Measurements from ENCODE around the gene MASP1.

MASP1 gene, protein sequence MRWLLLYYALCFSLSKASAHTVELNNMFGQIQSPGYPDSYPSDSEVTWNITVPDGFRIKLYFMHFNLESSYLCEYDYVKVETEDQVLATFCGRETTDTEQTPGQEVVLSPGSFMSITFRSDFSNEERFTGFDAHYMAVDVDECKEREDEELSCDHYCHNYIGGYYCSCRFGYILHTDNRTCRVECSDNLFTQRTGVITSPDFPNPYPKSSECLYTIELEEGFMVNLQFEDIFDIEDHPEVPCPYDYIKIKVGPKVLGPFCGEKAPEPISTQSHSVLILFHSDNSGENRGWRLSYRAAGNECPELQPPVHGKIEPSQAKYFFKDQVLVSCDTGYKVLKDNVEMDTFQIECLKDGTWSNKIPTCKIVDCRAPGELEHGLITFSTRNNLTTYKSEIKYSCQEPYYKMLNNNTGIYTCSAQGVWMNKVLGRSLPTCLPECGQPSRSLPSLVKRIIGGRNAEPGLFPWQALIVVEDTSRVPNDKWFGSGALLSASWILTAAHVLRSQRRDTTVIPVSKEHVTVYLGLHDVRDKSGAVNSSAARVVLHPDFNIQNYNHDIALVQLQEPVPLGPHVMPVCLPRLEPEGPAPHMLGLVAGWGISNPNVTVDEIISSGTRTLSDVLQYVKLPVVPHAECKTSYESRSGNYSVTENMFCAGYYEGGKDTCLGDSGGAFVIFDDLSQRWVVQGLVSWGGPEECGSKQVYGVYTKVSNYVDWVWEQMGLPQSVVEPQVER

DNA sequence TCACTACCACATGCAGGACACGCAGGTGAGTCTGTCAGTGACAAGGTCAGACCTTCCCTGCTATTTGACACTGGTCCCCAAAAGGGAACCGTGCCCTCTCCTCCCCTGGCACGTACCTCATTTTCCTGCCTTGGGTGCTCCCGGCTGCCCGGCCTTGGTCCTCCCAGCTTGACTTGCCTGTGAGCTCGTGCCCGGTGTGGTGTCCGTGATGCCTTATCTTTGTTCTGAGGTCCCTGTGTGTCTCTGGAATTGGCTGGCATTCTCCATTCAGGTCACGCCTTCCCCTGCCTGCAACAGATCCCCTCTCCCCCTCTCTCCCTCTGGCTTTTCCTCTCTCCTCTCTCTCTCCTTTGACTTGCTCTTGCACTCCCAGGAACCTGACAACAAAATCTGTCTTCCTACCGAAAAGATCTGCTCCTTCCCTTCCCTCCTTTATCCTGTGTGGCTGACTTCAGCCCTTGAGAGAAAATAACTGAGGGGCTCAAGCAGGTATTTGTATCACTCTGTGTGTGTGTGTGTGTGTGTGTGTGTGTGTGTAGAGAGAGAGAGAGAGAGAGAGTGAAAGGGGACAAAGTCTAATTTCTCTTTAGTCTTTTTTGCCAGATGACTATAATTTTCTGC is at the start of gene MASP1:
Gene MASP1, minus strand, starts transcription at position 226 of the 621 bp plus-strand sequence. Its CDS starts 105 bp downstream, at position 121.
- DNase-seq (ENCODE audit: low read depth) = peak; percentile 54

DNA sequence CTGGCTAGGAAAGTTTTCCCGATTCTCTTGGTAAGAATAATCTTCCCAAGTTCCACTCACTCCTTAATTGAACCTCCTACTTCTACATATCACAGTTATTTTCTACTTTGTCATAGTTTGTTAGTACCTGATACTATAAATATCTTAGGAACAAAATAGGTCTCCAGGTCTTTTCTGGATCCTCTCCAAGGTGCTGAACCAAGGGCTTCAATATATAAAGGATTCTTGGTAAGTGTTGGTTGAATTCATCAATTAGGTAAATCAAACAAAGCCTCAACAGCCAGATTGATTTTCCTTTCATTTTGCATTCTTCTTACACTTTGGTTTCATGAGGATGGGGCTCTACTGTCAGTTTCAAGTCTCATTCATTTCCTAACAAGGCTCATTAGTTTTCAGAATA is 49.0 kb upstream of the MASP1 start:
- DNase-seq (ENCODE audit: low read depth) = no peak

DNA sequence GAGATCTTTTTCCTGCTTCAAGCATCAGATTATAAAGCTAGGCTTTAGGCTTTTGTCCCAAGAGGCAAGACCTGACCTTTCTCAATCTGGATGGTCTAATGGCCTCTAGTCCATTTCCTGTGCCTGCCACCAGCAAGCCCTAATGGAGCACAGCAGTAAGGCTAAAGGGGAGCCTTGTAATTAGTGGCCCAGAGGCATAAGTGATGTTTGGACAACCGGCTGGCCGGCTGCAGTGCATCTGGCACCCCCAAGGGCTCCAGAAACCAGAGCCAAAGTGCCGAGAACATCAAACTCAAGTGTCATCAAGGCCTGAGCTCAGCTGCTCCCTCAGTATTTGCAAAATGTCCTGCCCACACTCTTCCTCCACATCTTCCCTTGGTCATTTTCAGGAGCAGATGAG is 44.8 kb upstream of the MASP1 start:
- no peak for DNase-seq (ENCODE audit: low read depth)

DNA sequence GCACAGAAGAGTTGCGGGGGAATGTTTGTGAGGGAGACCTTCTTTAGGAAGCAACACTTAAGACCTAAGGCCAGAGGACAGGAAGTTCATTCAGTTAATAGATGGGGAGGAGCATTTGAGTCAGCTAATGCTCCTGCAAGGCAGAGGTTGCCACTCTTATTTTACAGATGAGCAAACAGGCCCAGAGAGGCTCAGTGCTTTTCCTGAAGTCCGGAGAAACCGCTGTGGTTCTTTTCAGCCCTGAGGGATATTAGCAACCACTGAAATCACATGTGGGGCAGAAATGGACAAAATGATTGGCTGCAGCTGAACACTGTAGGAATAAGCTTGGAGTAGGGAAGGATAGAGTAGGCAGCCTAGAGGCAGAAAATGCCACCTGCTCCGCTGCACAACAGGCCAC is 43.4 kb upstream of the MASP1 start:
- no peak for DNase-seq (ENCODE audit: low read depth)

DNA sequence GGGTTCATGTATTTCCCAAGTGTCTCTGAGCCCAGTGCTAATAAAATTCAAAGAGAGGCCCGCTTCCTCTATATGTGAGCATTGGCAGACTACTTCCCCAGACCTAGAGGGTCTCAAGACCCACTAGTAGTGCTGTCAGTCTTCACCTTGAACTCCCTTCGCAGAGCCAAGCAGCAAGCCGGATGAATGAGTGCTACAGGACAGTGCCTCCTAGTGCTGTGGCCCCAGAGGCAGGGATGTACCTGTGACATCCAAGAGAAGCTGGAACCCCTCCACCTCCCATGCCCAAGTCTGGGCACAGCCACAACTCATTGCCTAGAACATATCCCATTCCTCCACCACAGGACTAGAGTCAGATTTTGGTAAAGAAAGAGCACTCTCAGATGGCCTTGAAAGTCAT is 37.2 kb upstream of the MASP1 start:
- no peak for DNase-seq (ENCODE audit: low read depth)

DNA sequence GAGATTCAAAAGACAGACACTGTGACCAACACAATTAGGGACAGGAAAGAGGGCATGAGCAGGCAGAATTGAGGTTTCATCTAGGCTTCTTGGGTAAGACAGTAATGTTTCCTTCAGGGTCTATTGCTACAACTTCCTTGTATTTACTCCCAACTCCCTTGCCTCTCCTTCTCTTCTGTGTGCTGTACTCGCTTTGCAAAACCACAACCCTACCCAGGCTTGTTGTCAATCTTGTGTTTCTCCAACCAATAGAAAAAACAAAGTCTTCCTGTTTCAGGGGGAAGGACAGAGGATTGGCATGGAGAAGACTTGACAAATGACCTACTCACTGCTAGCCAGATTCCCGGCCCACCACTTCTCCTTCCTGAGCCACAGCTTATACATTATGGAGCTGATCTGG is 36.3 kb upstream of the MASP1 start:
- DNase-seq (ENCODE audit: low read depth) = no peak

DNA sequence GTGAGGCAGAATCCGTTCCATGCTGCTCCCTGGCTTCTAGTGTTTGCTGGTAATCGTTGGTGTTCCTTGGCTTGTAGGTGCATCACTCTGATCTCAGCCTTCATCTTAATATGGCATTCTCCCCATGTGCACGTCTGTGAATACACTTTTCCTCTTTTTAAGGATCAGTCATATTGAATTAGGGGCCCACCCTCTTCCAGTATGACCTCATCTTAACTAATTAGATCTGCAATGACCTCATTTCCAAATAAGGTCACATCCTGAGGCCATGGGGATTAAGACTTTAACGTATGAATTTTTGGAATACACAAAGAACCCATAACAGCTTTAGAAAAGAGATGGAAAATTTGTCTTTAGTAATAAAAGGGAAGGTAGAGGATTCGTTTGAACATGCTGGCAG is 34.1 kb upstream of the MASP1 start:
- DNase-seq (ENCODE audit: low read depth) = no peak

DNA sequence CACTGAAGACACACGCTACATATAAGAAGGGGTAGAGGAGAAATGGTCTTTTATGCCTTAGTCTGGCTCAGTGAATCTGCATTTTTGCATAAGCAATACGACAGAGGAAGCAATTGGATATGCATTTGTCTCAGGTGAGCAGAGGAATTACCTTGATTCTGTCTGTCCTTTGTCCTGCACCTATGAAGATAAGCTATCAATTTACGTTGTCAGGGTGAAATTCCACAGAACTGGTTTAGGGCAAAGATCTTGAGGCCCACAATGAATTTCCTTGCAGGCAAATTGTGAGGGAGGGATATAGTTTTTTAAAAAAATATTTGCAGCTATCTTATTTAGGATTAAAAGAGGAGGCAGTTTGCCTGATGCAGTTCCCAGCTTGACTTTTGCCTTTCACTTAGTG is 31.6 kb upstream of the MASP1 start:
- DNase-seq (ENCODE audit: low read depth) = no peak

DNA sequence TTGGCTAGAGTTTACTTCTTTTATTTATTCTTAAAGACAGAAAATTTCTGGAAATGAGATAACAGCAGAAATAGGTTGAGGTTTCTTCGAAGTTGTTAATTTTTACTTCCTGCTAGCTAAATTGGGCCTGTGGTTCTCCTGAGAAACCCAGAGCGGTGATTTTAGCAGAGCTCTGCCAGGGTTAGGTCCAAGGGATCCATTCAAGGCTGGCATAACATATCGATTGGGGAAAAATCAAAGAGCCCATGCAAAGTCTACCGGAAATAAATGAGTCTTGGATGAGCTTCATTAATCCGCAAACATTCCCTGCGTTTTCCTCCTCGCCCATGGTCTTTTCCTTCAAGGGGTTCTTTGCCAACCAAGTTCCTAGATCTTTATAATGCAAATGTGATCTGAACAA is 30.8 kb upstream of the MASP1 start:
- DNase-seq (ENCODE audit: low read depth) = no peak

DNA sequence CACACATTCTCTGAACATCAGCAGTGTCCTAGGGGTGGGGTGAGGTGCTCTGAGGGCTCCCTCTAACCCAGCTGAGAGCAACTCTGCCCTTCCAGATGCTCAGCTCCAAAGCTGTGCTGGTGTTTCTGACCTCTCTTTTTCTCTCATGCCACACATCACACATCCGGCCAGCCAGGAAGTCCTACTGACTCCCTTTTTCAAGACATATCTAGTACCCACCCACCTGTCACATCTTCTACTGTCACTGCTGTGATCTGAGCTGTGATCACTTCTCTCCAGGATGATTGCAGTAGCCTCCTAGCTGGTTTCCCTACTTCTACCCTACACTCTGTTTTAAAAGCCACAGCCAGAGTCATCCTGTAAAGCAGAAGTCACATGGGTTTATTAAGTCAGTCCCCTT is 30.2 kb upstream of the MASP1 start:
- no peak for DNase-seq (ENCODE audit: low read depth)

DNA sequence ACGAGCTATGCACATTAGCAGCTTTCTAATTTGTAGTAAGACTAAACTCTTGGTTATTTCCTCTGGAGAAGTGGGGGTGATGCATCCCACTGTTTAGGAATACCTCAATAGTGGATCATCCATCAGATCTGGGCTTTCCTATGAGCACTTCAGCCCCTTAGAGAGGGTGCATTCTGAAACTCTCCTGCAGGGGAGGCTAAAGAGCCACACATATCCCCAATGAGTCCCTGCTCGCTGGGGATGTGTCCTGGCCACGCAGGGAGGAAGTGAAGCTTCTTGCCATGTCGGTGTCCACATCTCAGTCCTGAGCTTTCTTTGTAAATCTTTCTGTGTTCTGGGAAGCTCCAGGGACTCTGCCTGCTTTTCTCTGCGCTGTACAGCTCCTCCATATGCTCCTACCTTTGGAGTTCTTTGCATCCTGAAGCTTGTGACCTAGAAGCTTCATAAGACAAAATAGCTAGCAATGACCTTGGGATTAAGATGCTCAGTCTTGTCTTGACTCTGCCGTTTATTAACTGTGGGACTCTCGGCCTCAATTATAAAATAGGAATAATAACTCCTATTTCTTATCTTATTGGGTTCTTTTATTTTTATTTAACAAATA is 28.3 kb upstream of the MASP1 start:
- peak; percentile 62 for DNase-seq (ENCODE audit: low read depth)

DNA sequence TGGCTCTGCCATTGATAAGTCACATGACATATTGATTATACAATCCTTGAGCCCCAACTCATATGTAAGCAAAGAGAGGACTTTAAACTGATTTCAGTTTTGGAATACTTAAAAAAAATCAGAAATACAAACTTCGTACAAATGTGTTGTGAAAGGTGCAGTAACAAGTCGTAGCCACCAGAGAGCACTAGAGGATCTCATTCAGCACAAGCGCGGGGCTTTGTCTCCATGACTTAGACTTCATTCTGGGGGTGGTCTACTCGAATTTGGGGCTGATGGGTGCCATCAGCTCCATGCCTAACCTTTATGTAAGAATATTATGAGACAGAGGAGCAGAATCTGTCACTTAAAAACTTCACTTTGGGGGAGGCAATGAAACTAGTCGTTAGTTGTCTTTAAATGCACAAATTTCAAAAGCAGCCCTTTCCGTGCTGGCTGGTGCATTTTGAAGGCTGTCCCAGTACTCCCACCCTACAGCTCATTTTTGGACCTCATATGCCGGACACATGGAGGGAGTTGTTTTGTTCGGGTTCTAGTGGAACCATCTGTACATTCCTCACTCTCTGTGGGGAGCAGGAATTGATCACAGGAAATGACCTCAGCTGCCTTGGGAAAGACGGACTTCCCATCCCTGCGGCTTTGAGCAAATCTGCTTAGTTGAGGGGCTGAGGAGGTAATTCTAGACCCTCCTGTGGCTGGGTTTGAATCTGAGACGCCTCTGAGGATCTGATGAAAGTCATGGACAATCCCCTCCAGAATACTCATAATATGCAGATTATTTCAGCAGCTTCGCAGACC is 27.5 kb upstream of the MASP1 start:
- DNase-seq (ENCODE audit: low read depth) = peak; percentile 60

DNA sequence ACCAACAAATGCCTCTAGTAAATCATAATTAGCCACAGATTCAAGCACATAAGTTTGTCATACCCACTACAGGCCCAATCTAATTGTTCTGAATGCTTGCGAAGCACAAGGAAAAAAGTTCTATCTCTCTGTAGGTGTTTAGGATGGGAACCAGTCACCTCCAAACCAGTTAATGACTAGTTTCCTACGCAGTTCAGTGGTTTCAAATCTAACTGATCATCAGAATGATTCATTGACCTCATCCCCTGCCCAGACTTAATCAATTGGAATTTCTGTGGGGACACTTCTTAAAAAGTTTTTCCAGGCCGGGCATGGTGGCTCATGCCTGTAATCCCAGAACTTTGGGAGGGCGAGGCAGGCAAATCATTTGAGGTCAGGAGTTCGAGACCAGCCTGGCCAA is 24.3 kb upstream of the MASP1 start:
- DNase-seq (ENCODE audit: low read depth) = no peak

DNA sequence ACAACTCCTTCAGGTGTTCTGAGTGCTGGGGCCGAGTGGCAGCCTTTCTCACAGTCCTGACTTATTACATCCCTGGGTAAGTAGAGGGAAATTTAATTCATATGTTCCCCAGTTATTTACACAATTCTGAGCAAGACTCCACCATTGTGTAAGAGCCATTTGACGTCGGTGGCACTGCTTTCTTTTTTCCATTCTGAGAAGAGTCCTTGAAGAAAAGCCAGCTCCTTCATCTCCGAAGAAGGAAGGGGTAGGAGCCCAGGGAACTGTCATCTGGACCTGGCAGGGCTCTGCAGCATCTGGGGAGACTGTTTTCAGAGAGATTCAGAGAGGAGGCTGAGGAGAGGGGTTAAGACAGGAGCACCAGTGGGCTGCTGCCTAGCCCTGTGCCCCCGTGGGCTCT is 22.6 kb upstream of the MASP1 start:
- DNase-seq (ENCODE audit: low read depth) = no peak

DNA sequence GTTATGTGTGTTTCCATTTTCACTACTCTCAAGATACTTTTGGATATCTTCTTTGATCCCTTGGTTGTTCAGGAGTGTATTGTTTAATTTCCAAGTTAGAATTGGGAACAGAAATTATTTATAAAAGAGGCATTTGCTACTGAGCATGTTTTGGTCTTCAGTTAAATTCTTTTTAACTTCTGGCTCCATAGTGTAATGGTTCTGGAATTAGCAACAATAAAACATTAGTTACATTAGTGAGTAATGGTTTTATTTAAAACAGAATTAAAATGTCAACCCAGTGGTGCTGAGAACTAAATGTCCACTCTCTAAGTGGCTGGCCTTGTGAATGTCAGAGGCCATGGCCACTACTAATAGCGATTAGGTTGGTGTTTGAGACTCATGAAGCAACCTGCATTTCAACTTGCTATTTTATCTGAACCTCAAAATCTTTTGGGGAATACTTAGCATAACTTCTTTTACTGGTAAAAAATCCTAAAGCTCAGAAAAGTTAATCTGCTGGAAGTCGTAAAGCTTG is 19.5 kb upstream of the MASP1 start:
- DNase-seq (ENCODE audit: low read depth) = no peak

DNA sequence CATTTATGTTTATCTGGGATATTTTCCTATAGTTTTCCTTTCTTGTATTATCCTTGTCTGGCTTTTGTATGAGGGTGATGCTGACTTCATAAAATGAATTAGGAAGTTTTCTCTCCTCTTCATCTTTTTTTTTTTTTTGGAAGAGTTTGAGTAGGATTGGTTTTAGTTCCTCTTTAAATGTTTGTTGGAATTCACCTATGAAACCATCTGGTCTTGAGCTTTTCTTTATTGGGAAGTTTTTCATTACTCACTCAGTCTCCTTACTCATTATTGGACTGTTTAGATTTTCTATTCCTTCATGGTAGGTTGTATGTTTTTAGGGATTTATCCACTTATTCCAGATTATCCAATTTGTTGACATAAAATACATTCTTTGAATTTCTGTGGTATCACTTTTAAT is 18.7 kb upstream of the MASP1 start:
- DNase-seq (ENCODE audit: low read depth) = no peak

DNA sequence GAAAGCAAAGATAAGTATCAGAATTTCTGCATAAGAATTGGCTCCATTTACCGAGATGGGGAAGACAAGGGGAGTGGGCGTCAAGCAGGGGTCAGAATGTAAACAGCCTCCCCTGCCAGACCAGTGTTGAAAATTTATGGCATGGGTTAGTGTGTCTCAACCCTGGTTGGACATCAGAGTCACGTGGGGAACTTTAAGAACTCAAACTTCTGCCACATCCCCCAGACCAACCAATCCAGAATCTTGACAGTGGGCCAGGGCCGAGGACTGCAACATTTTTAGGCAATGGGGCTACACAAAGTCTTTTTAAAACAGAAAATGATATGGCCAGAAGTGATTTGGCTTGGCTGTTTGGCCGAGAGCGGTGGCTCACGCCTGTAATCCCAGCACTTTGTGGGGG is 14.3 kb upstream of the MASP1 start:
- DNase-seq (ENCODE audit: low read depth) = no peak

DNA sequence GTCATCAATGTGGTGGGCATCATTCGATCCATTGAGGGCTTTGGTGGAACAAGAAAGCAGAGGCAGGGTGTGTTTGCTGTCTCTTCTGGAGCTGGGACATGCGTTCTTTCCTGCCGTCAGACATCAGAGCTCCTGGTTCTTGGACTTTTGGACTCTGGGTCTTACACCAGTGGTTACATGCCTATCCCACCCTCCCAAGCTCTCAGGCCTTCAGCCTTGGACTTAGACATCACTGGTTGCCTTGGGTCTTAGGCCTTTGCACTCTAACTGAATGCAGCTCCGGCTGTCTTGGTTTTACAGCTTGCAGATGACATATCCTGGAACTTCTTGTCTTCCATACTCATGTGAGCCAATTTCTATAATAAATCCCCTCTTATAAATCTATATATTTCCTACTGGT is 8.1 kb upstream of the MASP1 start:
- no peak for DNase-seq (ENCODE audit: low read depth)

DNA sequence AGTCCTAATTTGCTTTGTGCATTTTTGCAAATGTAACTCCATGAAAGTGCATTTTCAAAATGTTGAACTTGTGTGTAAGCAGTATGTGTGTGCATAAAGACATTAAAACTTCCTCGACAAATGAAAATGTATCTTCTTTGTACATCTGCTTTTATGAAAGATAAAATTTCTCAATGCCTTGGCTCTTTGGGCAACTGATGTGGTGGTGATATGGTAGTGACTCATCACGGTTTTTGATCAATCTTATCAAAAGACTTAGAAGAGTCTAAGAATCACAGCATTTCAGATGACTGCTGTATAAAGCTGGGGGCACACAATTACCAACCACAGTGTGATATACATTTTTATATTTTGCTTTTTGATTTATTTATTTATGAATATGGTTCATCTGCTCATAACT is 5.4 kb upstream of the MASP1 start:
- DNase-seq (ENCODE audit: low read depth) = peak; percentile 63

DNA sequence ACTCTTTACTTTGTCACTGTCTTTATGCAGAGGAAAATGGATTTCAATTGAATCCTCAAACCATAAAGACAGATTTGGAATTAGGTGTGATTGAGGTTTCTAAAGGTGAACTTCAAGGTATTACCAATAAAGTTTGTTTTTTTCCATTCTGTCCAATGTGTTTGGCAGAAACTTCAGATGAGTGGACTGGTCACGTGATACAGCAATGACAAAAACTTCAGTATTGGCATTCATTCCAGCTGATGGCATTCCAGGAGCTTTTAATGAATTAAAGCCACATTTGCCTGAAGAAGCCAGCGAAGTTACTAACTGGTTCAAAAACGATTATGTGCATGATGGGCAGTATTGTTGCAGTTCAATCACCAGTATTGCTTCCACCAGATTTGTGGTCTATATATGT is 4.5 kb upstream of the MASP1 start:
- DNase-seq (ENCODE audit: low read depth) = no peak

DNA sequence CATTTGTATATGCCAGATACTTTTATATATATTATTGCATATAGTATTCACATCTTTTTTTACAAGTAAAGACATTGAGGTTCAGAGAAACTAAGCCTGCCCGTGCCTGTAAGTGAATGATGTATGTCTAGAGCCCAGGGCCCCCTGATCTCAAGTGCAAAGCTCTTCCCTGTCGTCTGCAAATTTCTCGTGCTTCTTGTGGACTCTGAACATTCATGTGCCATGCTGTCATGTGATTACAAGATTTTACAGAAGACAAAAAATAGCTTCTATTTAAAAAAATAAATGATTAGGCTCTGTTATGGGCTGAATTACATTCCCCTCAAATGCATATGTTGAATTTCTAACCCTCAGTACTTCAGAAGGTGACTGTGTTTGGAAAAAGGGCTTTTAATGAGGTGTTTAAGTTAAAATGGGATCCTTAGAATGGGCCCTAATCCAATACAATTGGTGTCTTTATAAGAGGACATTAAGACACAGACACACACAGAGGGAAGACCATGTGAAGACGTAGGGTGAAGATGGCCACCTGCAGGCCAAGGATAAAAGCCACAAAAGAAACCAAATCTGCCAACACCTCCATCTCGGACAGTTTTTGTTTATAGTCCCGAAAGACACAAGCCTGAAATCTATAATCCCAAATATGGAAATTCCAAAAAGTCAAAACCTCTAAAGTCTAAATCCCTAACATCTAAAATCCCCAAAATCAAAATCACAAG is 3.9 kb upstream of the MASP1 start:
- no peak for DNase-seq (ENCODE audit: low read depth)
